GM12865 (cell line): Measurements from ENCODE around the gene RFNG.

Source experiments
- DNase-seq: peaks from one replicate; pipeline ENCODE4 v3.0.0; 2010; ENCODE audit warnings: low read depth
- H3K4me3 ChIP-seq: 2 replicates; pipeline ENCODE4 v1.5.1; 2011; ENCODE audit warnings: mild to moderate bottlenecking, low read depth, low read length, control low read depth
- CTCF ChIP-seq: IDR thresholded peaks from 2 replicates; pipeline ENCODE4 v1.5.1; 2011; ENCODE audit warnings: low read length, control low read depth, low read depth, inconsistent platforms; ENCODE audit not compliant: insufficient read depth; ENCODE audit errors: missing control alignments

The RFNG gene

GRCh38 chr17:82055023-82055964, 3.7 kb upstream of the RFNG start:
- TF ChIP-seq CTCF = no peak
- DNase-seq = no peak
- no peak overlapping the region for H3K4me3 ChIP-seq

GRCh38 chr17:82054351-82055022, 2.9 kb upstream of the RFNG start:
- no peak overlapping the region for H3K4me3 ChIP-seq
- TF ChIP-seq CTCF = no peak
- no peak for DNase-seq

GRCh38 chr17:82053556-82054263, 2.1 kb upstream of the RFNG start:
- no peak for DNase-seq
- no peak overlapping the region for H3K4me3 ChIP-seq
- TF ChIP-seq CTCF = no peak

GRCh38 chr17:82053130-82053529, 1.5 kb upstream of the RFNG start:
- no peak for DNase-seq
- peak overlapping the region; percentile 80 for H3K4me3 ChIP-seq
- TF ChIP-seq CTCF = no peak

- no peak for TF ChIP-seq CTCF
- H3K4me3 ChIP-seq = peak overlapping the region; percentile 80
- DNase-seq = no peak
These were observed 1.0 kb upstream of the RFNG start for GRCh38 chr17:82052638-82053059.

GRCh38 chr17:82050761-82051641, 610 bp downstream of the RFNG start:
- DNase-seq = no peak
- no peak for TF ChIP-seq CTCF
- peak overlapping the region; percentile 65 for H3K4me3 ChIP-seq
